ENCODE results near the gene SIGLEC15.
"Not testable (repeated sequence)": the region's sequence is repeated elsewhere in the genome, so short reads cannot be mapped to it uniquely, and the experiment has no call there.

The SIGLEC15 gene

GRCh38 chr18:45845410-45845809 is 19.9 kb downstream of the SIGLEC15 start:
- no peak overlapping the region for H3K4me3 ChIP-seq (ENCODE audit: low read depth, low read length)
- TF ChIP-seq MYC (IDR thresholded peaks at IDR 0.05; ENCODE audit: low read depth, low read length) (no peak), POLR2A (IDR thresholded peaks at IDR 0.05; ENCODE audit: extremely low read depth, insufficient read length) (no peak), CTCF (IDR thresholded peaks at IDR 0.05; ENCODE audit: low read depth, low read length) (no peak)
- TF ChIP-seq, protein P1, sequence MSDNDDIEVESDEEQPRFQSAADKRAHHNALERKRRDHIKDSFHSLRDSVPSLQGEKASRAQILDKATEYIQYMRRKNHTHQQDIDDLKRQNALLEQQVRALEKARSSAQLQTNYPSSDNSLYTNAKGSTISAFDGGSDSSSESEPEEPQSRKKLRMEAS (IDR thresholded peaks at IDR 0.05; ENCODE audit: low read depth, low read length), result no peak
- no peak for DNase-seq (ENCODE audit: low read depth)

GRCh38 chr18:45847119-45847518 is 21.6 kb downstream of the SIGLEC15 start:
- H3K4me3 ChIP-seq (ENCODE audit: low read depth, low read length), result no peak overlapping the region
- TF ChIP-seq MYC (IDR thresholded peaks at IDR 0.05; ENCODE audit: low read depth, low read length) (no peak), POLR2A (IDR thresholded peaks at IDR 0.05; ENCODE audit: extremely low read depth, insufficient read length) (no peak), CTCF (IDR thresholded peaks at IDR 0.05; ENCODE audit: low read depth, low read length) (no peak)
- TF ChIP-seq, protein P1 (IDR thresholded peaks at IDR 0.05; ENCODE audit: low read depth, low read length), result no peak
- DNase-seq (ENCODE audit: low read depth), result no peak

DNA sequence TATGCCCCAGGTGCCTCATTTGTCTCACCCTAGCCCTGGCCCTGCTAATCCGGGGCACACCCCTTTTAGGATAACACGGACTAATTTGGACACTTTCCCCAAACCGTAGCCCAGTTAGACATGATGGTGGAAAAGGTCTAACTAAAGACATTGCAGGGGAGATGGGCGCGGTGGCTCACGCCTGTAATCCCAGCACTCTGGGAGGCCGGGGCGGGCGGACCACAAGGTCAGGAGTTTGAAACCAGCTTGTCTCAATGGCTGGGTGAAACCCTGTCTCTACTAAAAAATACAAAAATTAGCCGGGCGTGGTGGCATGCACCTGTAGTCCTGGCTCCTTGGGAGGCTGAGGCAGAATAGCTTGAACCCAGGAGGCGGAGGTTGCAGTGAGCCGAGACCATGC is 23.2 kb downstream of the SIGLEC15 start:
- not testable (repeated sequence) for H3K4me3 ChIP-seq (ENCODE audit: low read depth, low read length); DNase-seq (ENCODE audit: low read depth)

- TF ChIP-seq, protein P1 (IDR thresholded peaks at IDR 0.05; ENCODE audit: low read depth, low read length), result no peak
- TF ChIP-seq CTCF (IDR thresholded peaks at IDR 0.05; ENCODE audit: low read depth, low read length) (no peak), MYC (IDR thresholded peaks at IDR 0.05; ENCODE audit: low read depth, low read length) (no peak), POLR2A (IDR thresholded peaks at IDR 0.05; ENCODE audit: extremely low read depth, insufficient read length) (no peak)
- DNase-seq (ENCODE audit: low read depth), result no peak
- no peak overlapping the region for H3K4me3 ChIP-seq (ENCODE audit: low read depth, low read length)
Measured at GRCh38 chr18:45849529-45849928, 24.1 kb downstream of the SIGLEC15 start.

- no peak overlapping the region for H3K4me3 ChIP-seq (ENCODE audit: low read depth, low read length)
- DNase-seq (ENCODE audit: low read depth), result no peak
- TF ChIP-seq MYC (IDR thresholded peaks at IDR 0.05; ENCODE audit: low read depth, low read length), result no peak
- TF ChIP-seq POLR2A (IDR thresholded peaks at IDR 0.05; ENCODE audit: extremely low read depth, insufficient read length), result no peak
- no peak for TF ChIP-seq CTCF (IDR thresholded peaks at IDR 0.05; ENCODE audit: low read depth, low read length)
- TF ChIP-seq, protein P1 (IDR thresholded peaks at IDR 0.05; ENCODE audit: low read depth, low read length), result no peak
Measured at GRCh38 chr18:45850021-45850420, 24.5 kb downstream of the SIGLEC15 start.

DNA sequence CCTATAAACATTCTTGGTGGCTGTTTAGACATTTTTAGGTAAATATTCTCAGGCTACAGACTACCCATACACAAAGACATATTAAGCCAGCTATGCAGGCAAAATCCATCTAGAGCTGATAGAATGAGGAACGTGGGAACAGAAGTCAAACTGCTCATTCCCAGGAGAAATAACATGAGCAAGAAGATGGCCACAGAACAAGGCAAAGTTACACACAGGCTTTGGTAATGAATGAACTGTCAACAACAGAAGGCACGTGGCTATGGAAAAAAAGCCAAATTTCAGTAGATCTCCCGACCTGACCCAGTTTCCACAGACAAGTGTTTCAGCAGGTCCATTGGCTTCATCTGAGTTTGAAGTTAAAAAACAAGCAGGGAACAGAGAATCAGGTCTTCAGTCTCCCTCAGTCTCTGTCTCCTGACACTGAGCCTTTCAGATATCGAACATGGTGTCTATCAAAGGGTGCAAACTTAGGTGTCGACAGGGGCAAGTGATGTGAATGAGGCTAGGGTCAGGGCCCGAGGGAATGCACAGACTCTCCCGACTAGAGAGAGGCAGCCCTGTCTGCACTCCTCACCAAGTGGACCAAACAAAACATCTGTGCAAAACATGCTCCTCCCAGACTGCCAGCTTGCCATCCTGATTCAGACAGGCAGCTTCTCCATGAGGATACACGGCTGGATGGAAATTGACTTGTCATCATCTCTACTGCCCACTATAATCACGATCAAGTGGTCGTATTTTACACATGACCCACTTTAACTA is 25.9 kb downstream of the SIGLEC15 start:
- DNase-seq (ENCODE audit: low read depth), result no peak
- no peak overlapping the region for H3K4me3 ChIP-seq (ENCODE audit: low read depth, low read length)
- TF ChIP-seq MYC (IDR thresholded peaks at IDR 0.05; ENCODE audit: low read depth, low read length) (no peak), POLR2A (IDR thresholded peaks at IDR 0.05; ENCODE audit: extremely low read depth, insufficient read length) (no peak), CTCF (IDR thresholded peaks at IDR 0.05; ENCODE audit: low read depth, low read length) (no peak)
- TF ChIP-seq, protein P1 (IDR thresholded peaks at IDR 0.05; ENCODE audit: low read depth, low read length), result no peak

Measured in NB4 (cell line).